HG03432 (cell line): ENCODE results near the gene PLCB4.

ENCODE experiments used
- ATAC-seq: cut with Tn5 transposase; IDR thresholded peaks from one replicate; pipeline ENCODE4 v1.9.1; 2021; ENCODE audit warnings: mild to moderate bottlenecking, moderate library complexity; ENCODE audit not compliant: unreplicated experiment

The PLCB4 gene

GRCh38 chr20:9416421-9416820, 347.5 kb downstream of the PLCB4 start:
- no peak for ATAC-seq

DNA sequence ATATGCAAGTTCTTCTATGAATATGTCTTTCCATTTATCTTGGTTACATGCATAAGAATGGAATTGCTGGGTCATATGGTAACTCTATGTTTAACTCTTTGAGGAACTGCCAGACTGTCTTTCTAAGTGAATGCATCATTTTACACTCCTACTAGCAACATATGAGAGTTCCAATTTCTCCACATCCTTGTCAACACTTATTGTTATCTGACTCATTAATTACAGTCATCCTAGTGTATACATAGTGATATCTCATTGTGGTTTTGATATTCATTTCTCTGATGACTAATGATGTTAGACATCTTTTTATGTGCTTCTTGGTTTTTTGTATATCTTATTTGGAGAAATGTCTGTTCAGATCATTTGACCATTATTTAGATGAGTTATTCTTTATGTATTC, 348.8 kb downstream of the PLCB4 start:
- no peak for ATAC-seq

- ATAC-seq, result no peak
Measured at GRCh38 chr20:9422321-9423057, 353.6 kb downstream of the PLCB4 start.

DNA sequence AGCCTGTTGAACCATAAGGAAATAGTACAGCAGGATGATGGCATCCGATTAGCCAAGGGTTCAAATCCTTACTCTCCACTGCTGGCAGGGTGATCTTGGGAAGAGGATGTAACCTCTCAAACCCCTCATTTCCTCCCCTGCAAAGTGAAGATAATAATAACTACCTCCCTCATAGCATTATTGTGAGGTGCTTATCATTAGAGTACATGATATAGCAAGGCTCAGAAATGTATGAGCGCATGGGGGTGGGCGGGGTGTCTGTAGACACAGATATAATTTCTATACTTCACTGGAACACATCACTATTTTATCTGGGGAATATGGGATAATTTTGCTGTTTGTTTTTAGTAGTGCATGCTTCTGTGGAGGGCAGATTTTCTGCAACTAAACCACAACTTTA, 355.7 kb downstream of the PLCB4 start:
- no peak for ATAC-seq

- ATAC-seq, result no peak
Measured at GRCh38 chr20:9427430-9428291, 358.8 kb downstream of the PLCB4 start.

GRCh38 chr20:9428292-9428607, 359.4 kb downstream of the PLCB4 start:
- ATAC-seq, result no peak

DNA sequence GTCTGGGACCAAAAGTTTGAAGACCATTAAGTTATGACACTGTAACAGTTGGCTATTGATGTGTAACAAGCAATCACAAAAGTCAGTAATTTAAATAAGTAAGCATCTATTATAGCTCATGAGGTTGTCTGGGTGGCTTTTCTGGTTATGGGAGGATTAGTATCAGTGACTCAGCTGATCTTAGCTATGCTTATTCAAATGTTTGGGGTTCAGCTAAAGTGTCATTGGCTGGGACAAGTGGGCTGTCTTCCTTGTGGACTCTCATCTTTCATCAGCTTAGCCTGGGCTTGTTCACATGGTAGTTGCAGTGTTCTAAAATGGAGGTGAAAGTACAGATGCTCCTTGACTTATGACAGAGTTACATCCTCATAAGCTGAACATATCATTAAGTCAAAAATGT, 370.9 kb downstream of the PLCB4 start:
- no peak for ATAC-seq

DNA sequence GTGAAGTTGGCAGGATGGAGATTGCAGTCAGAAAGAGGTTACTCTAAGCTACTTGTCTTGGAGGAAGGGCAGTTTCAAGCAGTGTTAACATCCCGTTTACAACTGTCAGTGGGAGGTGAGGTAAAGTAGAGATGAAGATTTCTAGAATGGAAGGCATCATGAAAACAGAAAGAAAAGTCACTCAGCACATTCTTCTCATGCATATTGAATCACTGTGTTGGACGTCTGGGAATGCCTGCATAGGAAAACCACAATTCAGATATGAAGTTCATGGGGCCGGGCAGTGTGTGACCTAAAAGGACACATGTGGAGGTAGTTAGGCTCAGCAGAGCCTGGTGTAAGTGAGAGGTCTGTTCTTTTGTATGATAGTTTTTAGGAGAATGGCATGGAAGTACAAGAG, 372.0 kb downstream of the PLCB4 start:
- ATAC-seq, result no peak

DNA sequence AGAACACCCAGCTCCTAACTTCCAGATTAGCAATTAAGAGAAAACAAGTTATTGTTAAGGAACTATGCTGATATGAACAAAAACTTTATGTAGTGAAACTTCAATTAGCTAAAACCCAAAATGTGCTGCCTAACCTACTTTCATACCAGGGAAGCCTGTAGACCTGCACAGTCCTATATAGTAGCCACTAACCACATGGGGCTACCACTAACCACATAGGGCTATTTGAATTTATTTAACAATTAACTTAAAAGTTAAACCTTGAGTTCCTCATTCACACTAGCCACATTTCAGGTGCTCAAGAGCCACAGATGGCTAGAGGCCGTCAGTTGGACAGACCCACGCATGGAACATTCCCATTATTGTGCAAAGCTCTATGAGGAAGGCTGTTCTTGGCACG, 373.1 kb downstream of the PLCB4 start:
- ATAC-seq, result peak; percentile 76

DNA sequence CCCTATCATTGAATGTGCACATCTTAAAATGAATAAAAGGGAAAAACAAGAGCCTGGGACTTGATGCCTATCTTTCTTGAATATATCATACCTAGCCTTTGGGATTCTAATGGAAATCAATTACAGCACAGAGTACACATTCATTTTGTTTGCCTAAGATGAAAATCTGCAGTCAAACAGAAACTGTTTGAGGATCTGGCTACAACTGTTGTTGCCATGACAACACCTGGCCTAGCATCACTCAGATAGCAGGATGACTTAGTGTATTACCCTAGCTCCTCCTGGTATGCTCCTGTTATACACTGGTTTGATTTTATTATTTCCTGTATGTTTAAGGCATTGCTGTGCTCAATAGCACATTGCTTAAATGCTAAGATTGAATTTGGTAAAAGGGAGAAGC, 374.0 kb downstream of the PLCB4 start:
- peak; percentile 60 for ATAC-seq

DNA sequence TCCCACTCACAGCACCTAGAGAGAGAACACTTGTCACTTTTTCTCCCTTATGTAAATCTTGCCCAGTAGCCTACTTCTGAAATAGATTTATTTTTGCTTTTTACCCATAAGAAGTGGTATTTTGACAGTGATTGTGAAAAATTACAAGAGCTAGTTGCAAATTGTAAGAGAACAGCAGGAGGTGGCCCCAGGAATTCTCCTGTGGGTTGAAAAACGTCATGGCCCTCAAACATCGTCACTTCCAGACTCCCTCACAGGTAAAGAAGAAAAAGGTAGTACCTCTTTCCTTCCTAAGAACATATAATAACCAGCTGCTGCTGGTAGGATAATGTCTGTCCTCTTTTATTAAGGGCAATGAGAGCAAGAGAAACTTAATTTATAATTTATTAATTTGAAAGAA, 376.0 kb downstream of the PLCB4 start:
- ATAC-seq, result no peak

GRCh38 chr20:9447182-9447581, 378.3 kb downstream of the PLCB4 start:
- ATAC-seq, result no peak

GRCh38 chr20:9453201-9453600, 384.3 kb downstream of the PLCB4 start:
- ATAC-seq, result no peak

DNA sequence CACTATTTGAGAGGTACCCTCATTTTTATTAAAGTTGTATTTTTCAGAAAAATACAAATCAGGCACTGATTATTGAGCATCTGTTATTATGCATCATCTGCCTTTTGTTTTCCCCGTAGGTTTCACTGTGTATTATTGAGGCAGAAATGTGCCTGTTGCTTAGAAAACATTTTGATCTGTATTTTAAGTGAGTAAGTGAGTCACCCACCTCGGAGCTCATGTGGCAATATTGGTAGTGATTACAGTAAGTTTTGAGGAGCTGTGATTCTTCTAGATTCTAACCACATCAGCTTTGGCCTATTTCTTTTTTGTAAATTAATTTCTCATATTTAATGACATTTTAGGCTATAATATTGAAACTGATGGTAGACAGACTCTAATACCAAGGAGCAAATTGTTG, 385.9 kb downstream of the PLCB4 start:
- no peak for ATAC-seq

DNA sequence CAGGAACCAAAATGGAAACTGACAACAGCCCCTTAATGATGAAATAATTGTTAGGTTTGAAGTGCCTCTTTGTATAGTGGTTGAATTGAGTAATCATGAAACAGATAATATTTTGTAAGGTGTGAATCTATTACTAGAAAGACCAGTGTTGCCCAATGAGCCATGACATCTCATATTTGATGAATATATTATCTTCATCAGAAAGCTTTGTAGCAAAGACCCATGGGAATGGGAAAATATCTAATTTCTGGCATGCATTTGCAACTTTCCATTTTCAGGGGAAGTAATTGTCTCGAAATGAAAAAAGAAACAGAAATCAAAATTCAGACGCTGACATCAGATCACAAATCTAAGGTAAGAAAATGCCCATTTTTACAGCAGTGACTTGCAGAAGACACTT, 388.2 kb downstream of the PLCB4 start:
- ATAC-seq, result peak; percentile 70

DNA sequence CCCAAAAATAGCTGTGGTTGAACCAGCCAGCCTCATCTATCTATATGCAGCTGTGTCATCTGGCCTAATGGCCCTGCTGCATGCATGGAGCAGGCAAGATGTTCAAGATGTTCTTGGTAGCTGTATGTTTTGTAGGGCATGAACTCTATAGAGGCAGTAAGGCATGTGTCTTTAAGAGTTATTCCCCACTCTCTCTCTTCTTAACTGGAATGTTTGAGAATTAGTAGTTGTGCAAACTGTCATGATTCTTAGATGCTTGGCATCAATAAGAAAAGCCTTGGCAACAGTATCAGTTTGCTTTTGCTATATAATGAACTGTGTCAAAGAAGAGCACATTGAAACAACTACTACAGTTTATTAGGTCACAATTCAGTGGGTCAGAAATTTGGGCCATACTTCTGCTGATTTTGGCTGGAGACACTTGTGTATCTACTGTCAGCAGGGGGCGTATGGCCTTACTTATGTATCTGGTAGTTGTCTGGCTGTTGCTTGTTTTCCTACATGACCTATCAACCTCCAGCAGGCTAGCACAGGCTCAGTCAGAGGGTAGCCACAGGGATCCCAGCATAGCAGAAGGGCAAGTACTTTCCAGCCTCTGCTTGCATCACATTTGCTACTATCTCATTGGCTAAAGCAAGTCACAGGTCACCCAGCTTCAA, 389.4 kb downstream of the PLCB4 start:
- ATAC-seq, result peak; percentile 58

DNA sequence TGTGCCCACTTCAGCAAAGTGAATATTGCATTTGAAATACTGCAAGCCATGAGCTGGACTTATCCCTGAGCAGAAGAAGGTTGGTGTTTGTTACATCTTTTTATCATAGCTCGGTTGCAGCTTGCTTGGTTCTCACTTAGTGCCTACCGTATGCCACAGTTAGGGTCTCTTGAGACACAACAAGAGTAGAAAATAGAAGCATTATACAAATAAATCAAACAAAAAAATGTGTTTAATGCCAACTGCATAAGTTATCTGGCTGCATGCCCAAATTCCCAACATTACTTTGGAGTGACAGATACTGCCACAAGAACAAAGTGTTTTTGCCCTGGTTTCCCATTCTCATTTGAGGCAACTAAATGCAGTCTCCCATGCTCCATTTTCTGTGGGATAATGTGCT, 391.6 kb downstream of the PLCB4 start:
- ATAC-seq, result no peak

GRCh38 chr20:9467995-9468394, 399.1 kb downstream of the PLCB4 start:
- ATAC-seq, result no peak

GRCh38 chr20:9474835-9475415, 406.0 kb downstream of the PLCB4 start:
- no peak for ATAC-seq

- no peak for ATAC-seq
Measured at GRCh38 chr20:9475456-9475855, 406.6 kb downstream of the PLCB4 start.

- ATAC-seq, result no peak
Measured at GRCh38 chr20:9476174-9476573, 407.3 kb downstream of the PLCB4 start.

DNA sequence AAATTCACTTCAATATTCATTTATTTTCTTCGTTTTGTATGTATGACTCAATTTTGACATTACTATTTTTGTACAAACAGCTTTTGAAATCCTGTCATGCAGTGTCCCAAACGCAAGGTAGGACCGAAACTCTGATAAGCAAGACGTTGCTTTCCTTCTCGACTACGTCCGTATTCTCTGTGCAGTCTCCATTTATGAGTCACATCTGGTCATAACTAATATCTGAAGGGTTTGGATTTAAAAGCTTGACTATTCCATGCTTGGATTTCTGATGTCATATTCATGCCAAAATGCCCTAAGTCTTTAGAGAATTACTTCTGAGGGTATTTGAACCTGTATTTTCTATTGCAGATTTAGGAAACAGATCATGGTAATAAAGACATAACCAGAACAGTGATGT, 407.8 kb downstream of the PLCB4 start:
- no peak for ATAC-seq
